AG20443 (cell line): Measurements from ENCODE around the gene NXF1.
"Not testable (repeated sequence)": the region's sequence is repeated elsewhere in the genome, so short reads cannot be mapped to it uniquely, and the experiment has no call there.

Experiments
- DNase-seq: peaks from one replicate; pipeline ENCODE4 v3.0.0; 2012; ENCODE audit warnings: low spot score, mixed read lengths

Gene NXF1

GRCh38 chr11:62832336-62833234 lies 27.3 kb upstream of the NXF1 start, which contains the start of gene TEX54:
TSS of gene TEX54 (minus strand) at chr11:62832841.
- peak; percentile 32 for DNase-seq

- peak; percentile 97 for DNase-seq
Observed at GRCh38 chr11:62831520-62832335, 26.5 kb upstream of the NXF1 start, which contains the start of gene STX5. TSS of gene STX5 (minus strand) at chr11:62832051. CDS start at chr11:62831243, 808 bp downstream.

GRCh38 chr11:62830904-62831519 lies 25.8 kb upstream of the NXF1 start:
- no peak for DNase-seq

GRCh38 chr11:62828130-62828529 lies 22.9 kb upstream of the NXF1 start:
- not testable (repeated sequence) for DNase-seq

- DNase-seq = no peak
Observed at GRCh38 chr11:62823677-62824076, 18.4 kb upstream of the NXF1 start.

- DNase-seq = no peak
Observed at GRCh38 chr11:62817129-62817528, 11.9 kb upstream of the NXF1 start.

GRCh38 chr11:62816557-62816956 lies 11.3 kb upstream of the NXF1 start:
- no peak for DNase-seq

- DNase-seq = no peak
Observed at GRCh38 chr11:62811659-62812058, 6.4 kb upstream of the NXF1 start.

GRCh38 chr11:62810748-62811147 lies 5.5 kb upstream of the NXF1 start:
- no peak for DNase-seq

- peak; percentile 46 for DNase-seq
Observed at GRCh38 chr11:62806611-62807121, 1.4 kb upstream of the NXF1 start.

GRCh38 chr11:62805961-62806441 lies 761 bp upstream of the NXF1 start:
- DNase-seq = no peak

- DNase-seq = peak; percentile 54
Observed at GRCh38 chr11:62804310-62805075, 747 bp downstream of the NXF1 start.

GRCh38 chr11:62801071-62801470 lies 4.2 kb downstream of the NXF1 start:
- DNase-seq = no peak

GRCh38 chr11:62799486-62799885 lies 5.8 kb downstream of the NXF1 start:
- DNase-seq = no peak

GRCh38 chr11:62796281-62796680 lies 9.0 kb downstream of the NXF1 start:
- no peak for DNase-seq

- DNase-seq = no peak
Observed at GRCh38 chr11:62794201-62794775, 11.0 kb downstream of the NXF1 start.

- DNase-seq = no peak
Observed at GRCh38 chr11:62792202-62792575, 13.1 kb downstream of the NXF1 start.

- DNase-seq = peak; percentile 95
Observed at GRCh38 chr11:62791501-62792201, 13.6 kb downstream of the NXF1 start, which contains the start of gene TMEM223. TSS of gene TMEM223 (minus strand) at chr11:62792006. CDS start at chr11:62791994, 12 bp downstream.

GRCh38 chr11:62789576-62789975 lies 15.7 kb downstream of the NXF1 start:
- DNase-seq = no peak

- no peak for DNase-seq
Observed at GRCh38 chr11:62788991-62789390, 16.2 kb downstream of the NXF1 start.
